Measurements from ENCODE around the gene RAPGEF2. TPM values are rescaled to one million over a fixed set of nuclear protein-coding genes. Genes with fewer than 3 reads are reported as not detected.

RAPGEF2 gene
- total RNA-seq, 1 experiment from 2014 or later, result 26.3 TPM

DNA sequence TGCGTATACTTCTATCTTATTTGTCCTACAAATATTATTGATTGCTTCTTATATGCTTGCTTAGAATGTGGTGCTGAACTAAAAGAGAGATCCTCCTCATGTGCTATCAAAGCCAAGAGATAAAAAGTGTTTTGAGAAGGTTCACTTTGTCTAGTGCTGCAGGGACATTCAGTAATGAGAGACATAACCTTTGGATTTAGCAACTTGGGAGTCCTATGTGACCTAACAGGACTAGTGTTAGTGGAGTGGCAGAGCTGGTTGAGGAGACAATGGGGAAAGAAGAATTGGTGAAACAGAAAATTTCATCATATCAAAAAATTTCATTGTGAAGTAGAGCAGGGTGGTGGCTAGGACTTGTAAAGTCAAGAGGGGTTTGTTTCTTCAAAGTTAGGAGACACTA lies 117.0 kb downstream of the RAPGEF2 start:
- H3K36me3 Mint-ChIP-seq (ENCODE audit: insufficient read depth, unreplicated experiment), result no peaks in the 10 kb centered on the region
- no peak for DNase-seq (ENCODE audit: unreplicated experiment)
- H3K9me3 Mint-ChIP-seq (ENCODE audit: unreplicated experiment), result peaks cover 3% of the 10 kb centered on the region
- H3K27ac Mint-ChIP-seq (ENCODE audit: low read depth, unreplicated experiment), result no peak overlapping the region
- no TSS peak for BruUV-seq (replicated peaks)
- ChIA-PET CTCF (interaction anchor here (0.6 kb wide), 1 partner anchor 226 kb away, joined by 3 read pairs; no protein-coding TSS in a partner anchor), POLR2A (interaction anchor here (1.0 kb wide), 1 partner anchor 12 kb away, joined by 4 read pairs; no protein-coding TSS in a partner anchor)
- intact Hi-C loops (cut with micrococcal nuclease), result no loop called here
- no peaks in the 10 kb centered on the region for H3K27me3 Mint-ChIP-seq (ENCODE audit: insufficient read depth, unreplicated experiment)
- TF ChIP-seq, protein P1, sequence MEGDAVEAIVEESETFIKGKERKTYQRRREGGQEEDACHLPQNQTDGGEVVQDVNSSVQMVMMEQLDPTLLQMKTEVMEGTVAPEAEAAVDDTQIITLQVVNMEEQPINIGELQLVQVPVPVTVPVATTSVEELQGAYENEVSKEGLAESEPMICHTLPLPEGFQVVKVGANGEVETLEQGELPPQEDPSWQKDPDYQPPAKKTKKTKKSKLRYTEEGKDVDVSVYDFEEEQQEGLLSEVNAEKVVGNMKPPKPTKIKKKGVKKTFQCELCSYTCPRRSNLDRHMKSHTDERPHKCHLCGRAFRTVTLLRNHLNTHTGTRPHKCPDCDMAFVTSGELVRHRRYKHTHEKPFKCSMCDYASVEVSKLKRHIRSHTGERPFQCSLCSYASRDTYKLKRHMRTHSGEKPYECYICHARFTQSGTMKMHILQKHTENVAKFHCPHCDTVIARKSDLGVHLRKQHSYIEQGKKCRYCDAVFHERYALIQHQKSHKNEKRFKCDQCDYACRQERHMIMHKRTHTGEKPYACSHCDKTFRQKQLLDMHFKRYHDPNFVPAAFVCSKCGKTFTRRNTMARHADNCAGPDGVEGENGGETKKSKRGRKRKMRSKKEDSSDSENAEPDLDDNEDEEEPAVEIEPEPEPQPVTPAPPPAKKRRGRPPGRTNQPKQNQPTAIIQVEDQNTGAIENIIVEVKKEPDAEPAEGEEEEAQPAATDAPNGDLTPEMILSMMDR (IDR thresholded peaks at IDR 0.05; ENCODE audit: unreplicated experiment), result no peak
- peaks cover 3% of the 10 kb centered on the region for H3K4me1 Mint-ChIP-seq (ENCODE audit: insufficient read depth, unreplicated experiment)
- H3K4me3 Mint-ChIP-seq (ENCODE audit: unreplicated experiment), result no peak overlapping the region

- POLR2A ChIA-PET, result interaction anchor here (1.0 kb wide), 1 partner anchor 13 kb away, joined by 4 read pairs; no protein-coding TSS in a partner anchor
- CTCF ChIA-PET, result interaction anchor here (0.6 kb wide), 1 partner anchor 225 kb away, joined by 3 read pairs; no protein-coding TSS in a partner anchor
- no TSS peak for BruUV-seq (replicated peaks)
These were observed 117.5 kb downstream of the RAPGEF2 start for GRCh38 chr4:159220353-159220752.

GRCh38 chr4:159221280-159221679 lies 118.4 kb downstream of the RAPGEF2 start:
- Mint-ChIP-seq H3K4me1 (ENCODE audit: insufficient read depth, unreplicated experiment) (peaks cover 5% of the 10 kb centered on the region), H3K9me3 (ENCODE audit: unreplicated experiment) (peaks cover 7% of the 10 kb centered on the region), H3K27me3 (ENCODE audit: insufficient read depth, unreplicated experiment) (no peaks in the 10 kb centered on the region), H3K27ac (ENCODE audit: low read depth, unreplicated experiment) (no peak overlapping the region), H3K36me3 (ENCODE audit: insufficient read depth, unreplicated experiment) (no peaks in the 10 kb centered on the region), H3K4me3 (ENCODE audit: unreplicated experiment) (no peak overlapping the region)
- CTCF ChIA-PET, result no interaction called here
- DNase-seq (ENCODE audit: unreplicated experiment), result no peak
- BruUV-seq (replicated peaks), result no TSS peak
- intact Hi-C loops (cut with micrococcal nuclease), result no loop called here
- POLR2A ChIA-PET, result no interaction called here
- TF ChIP-seq, protein P1 (IDR thresholded peaks at IDR 0.05; ENCODE audit: unreplicated experiment), result no peak

More at GRCh38 chr4:159220353-159220752, 117.5 kb downstream of the RAPGEF2 start:
- Mint-ChIP-seq H3K27me3 (ENCODE audit: insufficient read depth, unreplicated experiment) (no peaks in the 10 kb centered on the region), H3K4me1 (ENCODE audit: insufficient read depth, unreplicated experiment) (peaks cover 5% of the 10 kb centered on the region), H3K27ac (ENCODE audit: low read depth, unreplicated experiment) (no peak overlapping the region), H3K36me3 (ENCODE audit: insufficient read depth, unreplicated experiment) (no peaks in the 10 kb centered on the region), H3K9me3 (ENCODE audit: unreplicated experiment) (peaks cover 7% of the 10 kb centered on the region), H3K4me3 (ENCODE audit: unreplicated experiment) (no peak overlapping the region)
- TF ChIP-seq, protein P1 (IDR thresholded peaks at IDR 0.05; ENCODE audit: unreplicated experiment), result no peak
- DNase-seq (ENCODE audit: unreplicated experiment), result no peak
- intact Hi-C loops (cut with micrococcal nuclease), result no loop called here

DNA sequence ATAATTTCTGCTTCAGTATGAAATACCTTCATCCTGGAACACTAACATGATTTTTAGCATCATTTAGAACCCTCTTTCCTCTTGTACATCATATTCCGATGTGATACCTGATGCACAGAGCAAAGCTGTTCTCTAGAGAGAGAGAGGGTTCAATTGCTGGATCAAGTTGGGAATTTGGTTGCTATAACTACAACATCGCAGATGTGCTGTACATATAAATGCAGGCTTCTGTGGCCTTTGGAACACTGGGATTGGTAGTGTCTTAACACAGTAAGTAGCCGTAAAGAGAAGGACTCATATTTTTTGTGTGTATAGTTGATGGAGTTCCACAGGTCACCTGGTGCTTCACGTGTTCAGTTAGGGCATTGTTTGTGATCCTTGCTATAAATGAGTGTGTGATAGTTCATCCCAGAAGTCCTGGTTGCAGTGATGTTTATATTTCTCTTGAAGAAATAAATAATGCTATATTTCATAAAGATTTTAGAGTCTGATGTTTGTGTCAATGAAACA lies 119.2 kb downstream of the RAPGEF2 start:
- no peaks in the 10 kb centered on the region for H3K36me3 Mint-ChIP-seq (ENCODE audit: insufficient read depth, unreplicated experiment)
- ChIA-PET CTCF (no interaction called here), POLR2A (interaction anchor here (0.7 kb wide), 1 partner anchor 14 kb away, joined by 3 read pairs; no protein-coding TSS in a partner anchor)
- TF ChIP-seq, protein P1 (IDR thresholded peaks at IDR 0.05; ENCODE audit: unreplicated experiment), result no peak
- no TSS peak for BruUV-seq (replicated peaks)
- peaks cover 7% of the 10 kb centered on the region for H3K9me3 Mint-ChIP-seq (ENCODE audit: unreplicated experiment)
- no peaks in the 10 kb centered on the region for H3K27me3 Mint-ChIP-seq (ENCODE audit: insufficient read depth, unreplicated experiment)
- no peak overlapping the region for H3K27ac Mint-ChIP-seq (ENCODE audit: low read depth, unreplicated experiment)
- intact Hi-C loops (cut with micrococcal nuclease), result no loop called here
- H3K4me1 Mint-ChIP-seq (ENCODE audit: insufficient read depth, unreplicated experiment), result peaks cover 12% of the 10 kb centered on the region
- H3K4me3 Mint-ChIP-seq (ENCODE audit: unreplicated experiment), result no peak overlapping the region
- DNase-seq (ENCODE audit: unreplicated experiment), result no peak

Data from MCF 10A (cell line).